HG03354 (cell line): ENCODE results near the gene MYMK.

Source experiments
- ATAC-seq: cut with Tn5 transposase; IDR thresholded peaks from one replicate; pipeline ENCODE4 v1.9.1; 2021; ENCODE audit warnings: mild to moderate bottlenecking; ENCODE audit not compliant: unreplicated experiment, poor library complexity, severe bottlenecking

The MYMK gene

DNA sequence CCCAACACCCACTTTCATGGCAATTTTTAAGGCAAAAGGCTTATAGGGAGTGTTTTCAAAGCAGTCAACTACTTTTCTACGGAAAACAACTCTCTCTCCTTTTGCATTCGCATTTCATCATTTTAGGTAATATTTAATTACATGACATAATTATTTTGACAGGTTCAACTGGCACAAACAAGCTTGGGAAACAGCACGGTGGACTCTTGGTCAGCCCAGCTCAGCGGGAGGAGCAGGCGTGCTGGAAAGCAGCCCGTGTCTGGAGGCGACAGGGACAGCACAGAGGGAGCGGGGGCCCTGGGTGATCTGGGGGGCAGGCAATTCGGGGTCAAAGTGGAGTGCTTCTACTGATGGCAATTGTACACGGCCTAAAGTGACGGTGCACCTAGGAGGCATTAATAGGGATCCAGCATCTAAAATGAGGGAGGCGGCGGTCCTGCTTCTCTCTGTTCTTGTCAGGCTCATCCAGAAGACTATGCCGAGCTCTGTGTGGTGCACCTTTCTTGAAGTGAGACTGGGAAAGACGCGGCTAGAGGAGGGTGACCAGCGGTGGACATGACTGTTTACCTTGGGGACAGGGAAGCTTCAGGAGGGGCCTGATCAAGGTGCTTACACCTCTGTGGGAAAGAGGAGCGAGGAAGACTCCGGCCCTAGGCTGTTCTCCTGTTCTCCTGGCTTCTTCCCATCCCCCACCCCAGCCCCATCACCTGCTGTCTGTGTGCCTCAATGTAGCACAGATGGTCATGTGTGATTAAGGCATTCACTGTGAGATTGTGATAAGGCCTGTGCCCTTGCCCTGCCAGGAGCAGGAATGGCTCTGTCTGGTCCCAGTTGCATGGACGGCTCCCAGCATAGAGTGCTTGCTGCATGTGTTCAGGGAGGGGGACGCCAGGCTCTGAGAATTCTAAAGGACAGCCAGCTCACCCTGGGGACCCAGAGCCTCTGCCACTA, 3.4 kb downstream of the MYMK start:
- no peak for ATAC-seq

DNA sequence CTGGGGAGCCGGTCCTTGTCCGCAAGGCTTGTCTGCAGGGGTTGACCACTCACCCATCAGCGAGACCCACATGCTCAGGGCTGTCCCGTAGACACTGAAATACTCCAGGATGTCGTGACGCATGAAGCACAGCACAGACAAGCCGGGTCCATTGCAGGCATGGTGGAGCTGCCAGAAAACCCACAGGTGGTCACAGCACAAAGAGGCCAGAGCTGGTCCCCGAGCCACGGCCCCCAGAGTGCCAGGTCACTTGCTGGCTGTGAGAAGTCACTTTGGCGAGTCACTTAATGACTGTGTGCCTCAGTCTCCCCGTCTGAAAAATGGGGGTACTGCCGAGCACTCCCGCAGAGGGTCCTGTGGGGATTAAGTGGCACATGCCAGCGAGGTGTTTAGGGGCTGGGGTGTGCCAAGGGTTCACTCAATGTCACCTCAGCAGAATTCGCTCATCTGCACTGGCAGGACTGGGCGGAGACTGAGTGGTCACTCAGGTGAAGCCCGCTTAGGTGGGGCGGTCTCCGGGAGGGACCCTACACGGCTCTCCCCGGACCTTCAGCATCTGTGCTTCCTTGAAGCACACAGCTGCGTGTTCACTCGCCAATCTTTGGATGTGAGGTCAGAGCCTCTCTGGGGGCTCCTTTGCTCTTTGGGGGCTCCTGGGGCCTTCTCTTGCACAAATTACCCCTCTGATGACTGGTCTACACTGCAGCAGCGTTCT, 4.5 kb downstream of the MYMK start:
- ATAC-seq, result no peak

DNA sequence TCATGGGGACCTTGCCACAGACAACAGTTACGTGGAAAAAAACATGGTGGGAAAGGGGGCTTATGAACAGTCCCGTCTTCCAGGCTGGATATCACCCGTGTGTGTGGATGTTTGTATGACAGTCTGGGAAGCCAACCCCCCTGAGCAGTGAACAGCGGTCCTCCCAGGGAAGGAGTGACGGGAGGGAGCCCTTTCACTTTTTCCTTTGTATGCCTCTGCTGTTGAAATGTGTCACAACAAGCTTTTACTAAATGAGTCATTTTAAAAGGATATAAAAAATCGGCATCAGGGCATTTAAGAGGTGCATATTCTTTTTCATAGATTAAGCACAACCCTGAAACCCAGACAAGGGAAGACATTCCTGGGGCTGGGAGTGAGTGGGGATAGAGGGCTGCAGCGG, 5.1 kb downstream of the MYMK start:
- ATAC-seq, result no peak

DNA sequence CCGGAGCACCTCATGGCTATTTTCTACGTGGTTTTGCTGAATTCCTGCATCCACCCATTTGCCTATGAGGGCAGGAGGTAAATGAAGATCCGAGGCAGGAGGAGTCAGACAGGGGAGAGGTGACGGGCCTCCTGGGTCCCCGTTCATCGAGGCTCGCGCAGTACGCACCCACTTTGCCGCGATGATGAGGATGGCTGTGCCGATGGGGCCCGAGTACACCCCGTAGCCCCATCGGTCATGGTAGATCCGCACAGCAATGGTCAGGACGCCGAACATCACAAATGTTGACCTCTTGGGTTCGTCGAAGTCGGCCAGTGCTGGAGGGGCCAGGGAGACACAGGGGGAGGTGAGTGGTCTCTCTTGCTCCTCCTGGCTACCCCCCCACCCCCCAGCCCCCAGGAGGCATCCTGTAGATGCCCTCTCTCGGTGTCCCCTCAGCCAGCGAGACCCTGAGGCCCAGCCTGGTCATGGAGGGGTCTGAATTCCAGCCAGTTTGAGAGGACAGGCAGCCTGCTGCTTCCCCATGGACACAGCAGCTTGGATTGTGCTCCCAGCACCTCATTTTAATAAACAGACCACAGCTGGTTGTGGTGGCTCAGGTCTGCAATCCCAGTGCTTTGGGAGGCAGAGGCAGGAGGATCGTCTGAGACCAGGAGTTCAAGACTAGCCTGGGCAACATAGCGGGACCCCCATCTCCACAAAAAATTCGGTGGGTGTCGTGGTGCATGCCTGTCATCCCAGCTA, 5.9 kb downstream of the MYMK start:
- no peak for ATAC-seq

DNA sequence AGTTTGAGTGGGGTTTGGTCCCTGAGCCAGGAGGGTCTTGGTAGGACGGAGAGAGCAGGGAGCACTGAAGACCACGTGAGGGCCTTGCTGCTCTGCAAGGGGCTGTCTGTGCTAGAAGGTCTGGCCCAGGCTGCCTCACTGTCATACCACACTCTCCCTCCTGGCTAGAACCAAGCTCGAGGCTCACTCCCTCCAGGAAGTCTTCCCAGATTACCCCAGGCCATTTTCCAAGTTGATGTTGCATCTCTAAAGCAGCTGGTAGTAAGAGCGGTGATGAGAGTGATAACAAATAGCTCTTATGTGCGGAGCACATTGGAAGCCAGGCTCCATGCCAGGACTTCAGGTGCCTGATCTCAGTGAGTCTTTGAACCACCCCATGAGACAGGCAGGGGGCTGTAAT, 6.6 kb downstream of the MYMK start:
- ATAC-seq, result no peak

DNA sequence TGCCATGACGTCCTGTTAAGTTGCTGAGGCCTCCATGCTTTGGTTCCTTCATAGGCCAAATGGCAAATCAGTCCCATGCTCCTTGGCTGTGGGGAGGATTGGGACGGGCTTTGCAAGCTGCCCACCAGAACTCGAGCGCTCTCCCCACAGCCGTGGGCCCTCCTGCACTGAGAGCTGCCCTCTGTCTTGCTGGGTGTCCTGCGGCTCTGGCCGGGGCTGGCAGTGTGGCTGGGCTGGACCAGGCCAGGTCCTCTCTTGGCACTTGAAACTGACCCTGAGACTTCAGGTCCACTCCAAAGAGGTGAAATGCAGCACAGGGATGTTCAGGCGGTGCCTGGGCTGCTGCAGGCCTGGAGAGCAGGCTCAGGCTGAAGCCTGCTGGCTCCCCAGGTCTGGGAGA, 7.0 kb downstream of the MYMK start:
- ATAC-seq, result no peak

DNA sequence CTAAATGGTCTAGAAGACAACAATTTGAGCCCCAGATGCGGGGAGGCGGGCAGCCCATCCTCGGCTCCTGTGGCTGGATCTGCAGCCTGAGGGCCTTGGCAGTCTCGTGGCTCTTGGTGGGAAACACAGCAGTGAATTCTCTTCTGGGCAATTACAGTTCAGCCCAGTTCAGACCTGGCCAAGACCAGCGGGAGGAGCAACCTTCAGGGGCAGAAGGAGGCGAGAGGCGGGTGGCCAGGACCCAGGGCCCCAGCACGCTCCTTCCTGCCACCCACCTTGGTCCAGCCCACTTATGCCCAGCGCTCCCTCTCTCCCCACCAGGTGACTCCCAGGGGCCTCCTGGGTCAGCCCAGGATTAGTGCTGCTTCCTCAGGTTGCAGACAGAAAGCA, 7.8 kb downstream of the MYMK start:
- ATAC-seq, result no peak

DNA sequence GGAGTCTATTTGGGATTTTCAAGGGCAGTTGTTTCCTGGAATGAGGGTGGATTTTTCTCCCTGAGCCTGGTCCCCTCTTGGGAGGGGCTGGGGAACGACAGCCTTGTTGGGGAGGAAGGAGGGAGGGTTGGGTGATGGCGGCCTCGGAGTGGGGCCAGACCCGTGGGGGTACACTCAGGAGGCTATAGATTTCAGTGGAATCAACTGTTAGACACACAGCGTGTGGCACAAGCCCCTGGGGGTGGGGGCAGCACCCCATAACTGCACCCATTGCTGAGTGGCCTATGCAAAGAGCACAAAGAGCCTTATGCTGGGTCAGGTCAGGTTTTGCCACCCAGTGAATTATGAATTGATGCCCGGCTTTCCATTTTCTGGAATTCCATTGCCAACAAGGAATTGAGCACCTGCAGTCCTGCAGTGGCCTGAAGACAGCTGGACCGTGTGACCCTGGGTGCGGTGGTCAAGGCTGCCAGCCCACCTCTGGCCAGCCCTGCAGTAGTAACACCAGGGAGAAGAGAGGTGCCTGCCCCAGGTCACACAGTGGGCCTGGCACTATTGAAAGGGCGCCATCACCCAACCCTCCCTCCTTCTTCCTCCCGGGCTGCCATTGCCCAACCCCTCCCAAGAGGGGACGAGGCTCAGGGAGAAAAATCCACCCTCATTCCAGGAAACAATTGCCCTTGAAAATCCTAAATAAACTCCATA, 8.4 kb downstream of the MYMK start:
- ATAC-seq, result no peak

DNA sequence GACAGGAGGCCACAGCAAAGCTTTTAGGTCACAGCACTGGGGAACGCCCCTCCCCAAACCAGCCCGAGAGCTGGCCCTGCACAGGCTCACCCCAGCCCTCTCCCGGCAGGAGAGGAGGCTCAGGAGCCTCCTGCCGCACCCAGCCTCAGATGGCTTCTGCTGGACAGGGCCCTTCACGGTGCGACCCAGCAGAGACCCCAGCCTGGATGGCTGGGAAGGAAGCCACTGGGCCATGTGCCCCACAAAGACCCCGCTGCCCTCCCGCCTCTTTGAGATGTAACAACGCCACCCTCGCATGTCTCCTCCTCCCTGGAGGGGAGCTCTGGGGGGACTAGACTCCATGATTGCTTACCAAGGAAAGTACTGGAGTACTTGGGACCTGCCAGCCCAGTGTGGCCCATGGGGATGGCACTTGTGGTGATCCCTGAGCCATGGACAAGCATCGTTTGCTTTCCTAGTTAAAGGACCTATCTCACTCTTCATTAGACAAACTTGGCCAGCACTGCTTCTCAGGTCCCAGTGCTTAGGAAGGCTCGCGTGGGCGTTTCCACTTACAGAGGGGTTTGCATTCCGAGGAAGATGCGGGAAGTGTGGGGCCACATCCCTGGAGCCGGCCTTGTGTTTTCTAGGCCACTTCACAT, 9.0 kb downstream of the MYMK start:
- no peak for ATAC-seq

DNA sequence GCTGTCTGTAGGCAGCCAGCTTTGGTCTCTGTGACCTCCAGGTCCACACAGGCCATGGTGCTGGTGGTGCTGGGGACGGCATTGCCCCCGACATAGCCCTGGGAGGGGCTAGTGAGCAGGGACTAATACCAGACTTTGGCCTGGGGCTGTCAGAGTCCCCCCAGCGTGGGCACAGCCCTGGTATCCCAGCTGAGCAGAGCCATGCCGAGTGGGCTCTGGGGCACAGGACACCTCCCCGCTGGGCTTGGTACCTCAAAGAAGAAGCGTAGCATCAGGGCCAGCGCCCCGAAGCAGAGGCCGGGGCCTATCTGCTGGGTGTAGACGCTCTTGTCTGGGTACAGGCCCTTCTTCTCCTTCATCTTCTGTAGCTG, 9.5 kb downstream of the MYMK start:
- no peak for ATAC-seq

DNA sequence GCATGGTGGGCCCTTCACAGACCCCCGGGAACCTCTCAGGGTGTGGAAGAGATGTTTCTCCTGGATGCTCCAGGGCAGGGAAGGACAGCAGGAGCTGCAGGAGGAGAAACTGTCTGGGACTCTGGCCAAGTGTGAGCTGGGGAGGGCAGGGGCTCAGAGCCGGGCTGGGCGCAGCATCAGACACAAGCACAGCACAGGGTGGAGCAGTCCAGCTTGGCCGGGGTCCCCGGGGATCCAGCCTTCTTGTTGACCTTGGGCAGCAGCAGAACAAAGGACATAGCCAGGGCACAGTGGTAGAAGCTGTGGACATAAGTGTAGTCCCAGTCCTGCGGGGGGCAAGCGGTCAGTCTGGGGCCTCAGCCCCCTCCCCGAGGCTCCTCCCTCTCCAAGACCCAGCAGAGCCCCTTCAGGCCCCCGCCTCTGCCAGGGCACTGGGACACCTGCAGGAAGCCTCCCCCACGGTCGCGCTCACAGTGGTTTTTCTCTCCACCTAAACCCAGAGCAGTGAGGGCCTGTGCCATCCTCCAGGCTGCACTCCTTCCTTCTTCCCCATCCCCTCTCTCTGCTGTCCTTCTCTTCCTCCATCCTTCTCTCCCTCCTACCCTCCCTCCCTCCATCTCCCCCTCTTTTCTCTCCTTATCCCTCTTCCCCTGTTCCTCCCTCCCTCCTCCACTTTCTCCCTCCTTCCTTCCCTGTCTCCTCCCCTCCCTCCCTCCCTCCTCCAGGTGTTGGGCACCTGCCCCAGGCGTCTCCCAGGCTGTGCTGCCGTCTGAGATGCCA, 10.1 kb downstream of the MYMK start:
- ATAC-seq, result no peak

DNA sequence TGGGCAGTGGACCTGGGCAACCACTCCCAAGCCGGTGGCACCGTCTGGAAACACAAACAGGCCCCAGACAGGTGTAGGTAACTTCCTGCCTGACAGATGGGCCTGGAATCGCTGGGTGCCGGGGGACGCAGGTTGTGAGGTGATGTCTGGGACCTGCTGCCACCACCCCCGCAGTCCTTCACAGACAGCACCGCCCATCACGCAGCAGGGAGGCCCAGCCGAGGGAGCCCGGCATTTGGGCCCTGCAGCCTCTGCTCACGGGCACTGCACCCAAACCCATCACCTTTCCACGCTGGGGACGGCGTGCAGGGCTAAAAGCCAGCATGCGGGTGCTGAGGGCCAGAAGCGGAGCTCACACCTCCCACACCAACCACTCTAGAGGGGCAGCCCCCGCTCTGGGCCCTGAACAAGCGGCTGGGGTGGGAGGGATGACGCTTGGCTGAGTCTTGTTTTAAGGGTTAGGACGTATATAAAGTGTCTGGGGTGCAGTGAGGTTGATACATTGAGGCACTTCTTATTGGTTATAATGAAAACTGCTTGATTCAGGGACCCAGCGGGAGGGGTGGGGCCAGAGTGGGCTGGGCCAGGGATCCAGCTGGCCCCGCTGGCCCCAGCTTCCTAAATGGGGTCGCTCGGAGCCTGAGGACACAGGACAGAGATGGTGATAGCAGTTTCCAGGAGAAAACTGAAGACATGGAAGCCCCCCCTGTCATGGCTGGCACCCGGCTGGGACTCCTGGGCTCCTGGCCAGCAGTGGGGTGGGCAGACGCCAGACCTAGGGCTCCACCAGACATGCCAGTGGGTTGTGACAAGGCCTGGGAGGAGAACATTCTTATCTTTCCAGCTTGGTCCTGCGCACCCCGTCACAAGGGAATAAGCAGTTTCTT, 11.3 kb downstream of the MYMK start:
- ATAC-seq, result no peak

DNA sequence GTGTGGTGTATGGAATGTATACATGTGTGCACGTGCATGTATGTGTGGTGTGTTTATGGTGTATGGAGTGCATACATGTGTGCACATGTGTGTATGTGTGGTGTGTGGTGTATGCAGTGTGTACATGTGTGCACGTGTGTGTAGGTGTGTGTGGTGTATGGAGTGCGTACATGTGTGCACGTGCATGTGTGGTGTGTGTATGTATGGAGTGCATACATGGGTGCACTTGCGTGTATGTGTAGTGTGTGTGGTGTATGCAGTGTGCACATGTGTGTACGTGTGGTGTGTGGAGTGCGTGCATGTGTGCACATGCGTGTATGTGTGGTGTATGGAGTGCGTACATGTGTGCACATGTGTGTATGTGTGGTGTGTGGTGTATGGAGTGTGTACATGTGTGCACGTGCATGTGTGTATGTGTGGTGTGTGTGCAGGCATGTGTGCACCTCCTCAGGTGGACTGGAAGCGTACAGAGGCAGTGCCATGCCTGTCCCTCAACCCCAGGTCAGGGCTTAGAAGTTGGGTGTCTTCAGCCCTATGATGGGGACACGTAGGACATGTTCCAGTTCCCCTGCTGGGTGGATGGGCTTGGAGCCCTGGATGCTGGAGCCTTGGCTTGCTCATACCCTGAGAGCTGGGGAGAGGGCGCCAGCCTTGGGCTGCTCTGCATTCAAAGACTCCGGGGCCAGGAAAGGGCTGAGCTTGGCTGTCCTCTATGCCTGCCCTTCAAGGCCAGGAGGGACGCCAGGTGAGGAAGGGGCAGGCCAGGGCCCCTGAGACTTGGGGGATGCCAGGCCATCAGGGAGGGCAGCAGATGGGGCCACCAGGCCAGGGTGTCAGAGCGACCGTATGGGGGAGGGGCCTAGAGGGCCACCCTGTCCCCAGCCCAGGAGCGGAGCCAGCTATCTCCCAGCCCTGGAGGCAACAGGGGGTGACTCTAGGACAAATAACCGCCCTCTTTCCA, 12.2 kb downstream of the MYMK start:
- no peak for ATAC-seq

DNA sequence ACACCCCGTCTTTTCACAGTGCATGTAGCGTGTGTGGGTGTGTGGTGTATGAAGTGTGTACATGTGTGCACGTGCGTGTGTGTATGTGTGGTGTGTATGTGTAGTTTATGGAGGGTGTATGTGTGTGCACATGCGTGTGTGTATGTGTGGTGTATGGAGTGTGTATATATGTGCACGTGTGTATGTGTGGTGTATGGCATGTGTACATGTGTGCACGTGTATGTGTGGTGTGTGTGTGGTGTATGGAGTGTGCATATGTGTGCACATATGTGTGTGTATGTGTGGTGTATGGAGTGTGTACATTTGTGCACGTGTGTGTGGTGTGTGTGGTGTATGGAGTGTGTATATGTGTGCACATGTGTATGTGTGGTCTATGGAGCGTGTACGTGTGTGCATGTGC, 13.2 kb downstream of the MYMK start:
- no peak for ATAC-seq

DNA sequence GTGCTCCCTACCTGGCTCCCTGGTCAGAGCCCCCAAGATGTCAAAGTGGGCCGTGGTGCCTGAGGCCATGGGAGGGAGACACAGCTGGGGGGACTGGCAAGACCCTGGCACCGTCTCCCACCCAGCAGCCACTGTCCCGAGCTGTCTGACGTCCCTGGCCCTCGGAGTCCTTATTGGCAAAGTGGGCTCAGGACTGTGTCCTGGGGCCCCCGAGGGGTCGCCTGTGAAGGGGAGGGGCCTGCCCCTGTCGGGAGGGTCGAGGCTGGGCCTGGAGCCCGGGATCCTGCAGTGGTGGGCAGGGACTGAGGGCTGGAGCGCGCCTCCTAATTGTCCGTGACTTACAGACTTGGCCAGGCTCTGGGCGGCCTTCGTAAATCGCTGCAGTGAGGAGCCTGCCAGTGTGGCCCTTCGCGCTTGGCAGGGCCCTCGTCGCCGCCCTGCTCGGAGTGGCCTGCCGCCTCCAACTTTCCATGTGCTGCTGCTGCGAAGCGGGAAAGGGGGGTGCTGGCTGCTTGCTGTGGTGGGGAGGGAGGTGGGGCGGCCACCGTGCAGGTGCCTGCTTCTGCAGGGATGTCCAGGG, 13.7 kb downstream of the MYMK start:
- ATAC-seq, result no peak
